GM10266 (cell line): Measurements from ENCODE around the gene MINDY3.
"Not testable (repeated sequence)": the region's sequence is repeated elsewhere in the genome, so short reads cannot be mapped to it uniquely, and the experiment has no call there.

Source experiments
- DNase-seq: peaks from one replicate; pipeline ENCODE4 v3.0.0; 2012; ENCODE audit errors: extremely low spot score
- CTCF ChIP-seq: IDR thresholded peaks from 2 replicates; pipeline ENCODE4 v1.5.1; 2012; ENCODE audit warnings: mild to moderate bottlenecking, low read depth; ENCODE audit not compliant: control insufficient read depth, insufficient read depth; ENCODE audit errors: missing control alignments

The MINDY3 gene

GRCh38 chr10:15857107-15857575, 3.2 kb downstream of the MINDY3 start:
- no peak for TF ChIP-seq CTCF
- DNase-seq, result no peak

- DNase-seq, result no peak
- no peak for TF ChIP-seq CTCF
Measured at GRCh38 chr10:15856328-15857015, 3.8 kb downstream of the MINDY3 start.

- no peak for DNase-seq
- TF ChIP-seq CTCF, result no peak
Measured at GRCh38 chr10:15853800-15854199, 6.5 kb downstream of the MINDY3 start.

- TF ChIP-seq CTCF, result no peak
- no peak for DNase-seq
Measured at GRCh38 chr10:15852111-15852557, 8.2 kb downstream of the MINDY3 start.

- DNase-seq, result not testable (repeated sequence)
Measured at GRCh38 chr10:15850337-15850978, 9.8 kb downstream of the MINDY3 start.

- no peak for DNase-seq
- no peak for TF ChIP-seq CTCF
Measured at GRCh38 chr10:15849316-15849715, 11.0 kb downstream of the MINDY3 start.

GRCh38 chr10:15847481-15847880, 12.8 kb downstream of the MINDY3 start:
- no peak for TF ChIP-seq CTCF
- DNase-seq, result no peak
